HS-27A (cell line): ENCODE data around the gene CCDC14.
"Not testable (repeated sequence)": the region's sequence is repeated elsewhere in the genome, so short reads cannot be mapped to it uniquely, and the experiment has no call there.

Experiments
- DNase-seq: peaks from one replicate; pipeline ENCODE4 v3.0.0-alpha.2; 2012; ENCODE audit warnings: low read depth, missing footprints

Gene CCDC14

GRCh38 chr3:123960781-123961507 lies at the start of gene CCDC14:
TSS of gene CCDC14 (minus strand) at chr3:123961229. CDS start at chr3:123961173, 56 bp downstream.
- peak; percentile 89 for DNase-seq

- not testable (repeated sequence) for DNase-seq
These were observed 47.3 kb upstream of the CCDC14 start for GRCh38 chr3:124008321-124008720.

GRCh38 chr3:124007186-124007585 lies 46.2 kb upstream of the CCDC14 start:
- DNase-seq = no peak

- not testable (repeated sequence) for DNase-seq
These were observed 41.5 kb upstream of the CCDC14 start for GRCh38 chr3:124002405-124003079.

- DNase-seq = not testable (repeated sequence)
These were observed 40.3 kb upstream of the CCDC14 start for GRCh38 chr3:124001366-124001765.

GRCh38 chr3:123997543-123997942 lies 36.5 kb upstream of the CCDC14 start:
- no peak for DNase-seq

GRCh38 chr3:123993818-123994217 lies 32.8 kb upstream of the CCDC14 start:
- DNase-seq = no peak

- not testable (repeated sequence) for DNase-seq
These were observed 30.9 kb upstream of the CCDC14 start, which contains the start of gene ROPN1 for GRCh38 chr3:123991730-123992588. TSS of gene ROPN1 (minus strand) at chr3:123992124. CDS start at chr3:123980481, 11,643 bp downstream.

- no peak for DNase-seq
These were observed 25.4 kb upstream of the CCDC14 start for GRCh38 chr3:123986427-123986826.

- DNase-seq = no peak
These were observed 23.9 kb upstream of the CCDC14 start for GRCh38 chr3:123984957-123985356.

- no peak for DNase-seq
These were observed 23.3 kb upstream of the CCDC14 start for GRCh38 chr3:123984350-123984749.

GRCh38 chr3:123981317-123981716 lies 20.3 kb upstream of the CCDC14 start:
- not testable (repeated sequence) for DNase-seq

- no peak for DNase-seq
These were observed 19.5 kb upstream of the CCDC14 start for GRCh38 chr3:123980539-123980938.

- peak; percentile 8 for DNase-seq
These were observed 18.8 kb upstream of the CCDC14 start for GRCh38 chr3:123979525-123980501.

GRCh38 chr3:123976904-123977303 lies 15.9 kb upstream of the CCDC14 start:
- not testable (repeated sequence) for DNase-seq

- DNase-seq = not testable (repeated sequence)
These were observed 15.3 kb upstream of the CCDC14 start for GRCh38 chr3:123976181-123976898.

- not testable (repeated sequence) for DNase-seq
These were observed 14.0 kb upstream of the CCDC14 start for GRCh38 chr3:123975030-123975429.

GRCh38 chr3:123971406-123971805 lies 10.4 kb upstream of the CCDC14 start:
- no peak for DNase-seq

- not testable (repeated sequence) for DNase-seq
These were observed 6.2 kb upstream of the CCDC14 start for GRCh38 chr3:123967260-123967659.

GRCh38 chr3:123966799-123967198 lies 5.8 kb upstream of the CCDC14 start:
- DNase-seq = not testable (repeated sequence)
